NCI-H69 (cell line): ENCODE results near the gene ACOT12.

Experiments
- DNase-seq: peaks from one replicate; lab custom pipeline; 2025; lab: John Stamatoyannopoulos, UW

The ACOT12 gene

DNA sequence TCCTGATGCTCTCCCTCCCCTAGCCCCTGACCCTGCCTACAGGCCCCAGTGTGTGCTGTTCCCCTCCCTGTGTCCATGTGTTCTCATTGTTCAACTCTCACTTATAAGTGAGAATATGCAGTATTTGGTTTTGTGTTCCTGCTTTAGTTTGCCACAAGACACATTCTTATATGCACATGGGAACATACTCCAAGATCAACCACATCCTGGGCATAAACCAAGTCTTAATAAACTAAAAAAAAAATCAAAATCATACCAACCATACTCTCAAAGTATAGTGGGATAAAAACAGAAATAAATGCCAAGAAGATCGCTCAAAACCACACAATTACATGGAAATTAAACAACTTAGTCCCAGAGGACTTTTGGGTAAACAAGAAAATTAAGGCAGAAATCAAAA lies 103.8 kb downstream of the ACOT12 start:
- DNase-seq, result no peak

DNA sequence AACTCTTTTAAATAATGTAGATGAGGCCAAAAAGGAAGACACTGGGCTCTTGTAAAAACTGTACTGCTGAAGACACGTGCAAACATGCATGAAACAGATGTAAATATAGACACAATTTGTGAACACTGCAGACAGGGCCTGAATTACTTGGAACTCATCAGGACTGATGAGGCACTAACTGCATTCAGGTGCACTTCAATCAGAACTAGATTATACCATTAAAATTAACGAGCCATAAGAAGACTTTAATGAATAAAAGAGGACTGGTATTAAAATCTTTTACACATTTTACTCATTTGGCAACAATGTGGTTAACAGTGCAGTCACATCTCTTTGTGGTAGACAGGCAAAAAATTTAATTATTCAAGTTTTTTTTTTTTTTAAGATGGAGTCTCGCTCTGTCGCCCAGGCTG lies 105.9 kb downstream of the ACOT12 start:
- peak; percentile 8 for DNase-seq

DNA sequence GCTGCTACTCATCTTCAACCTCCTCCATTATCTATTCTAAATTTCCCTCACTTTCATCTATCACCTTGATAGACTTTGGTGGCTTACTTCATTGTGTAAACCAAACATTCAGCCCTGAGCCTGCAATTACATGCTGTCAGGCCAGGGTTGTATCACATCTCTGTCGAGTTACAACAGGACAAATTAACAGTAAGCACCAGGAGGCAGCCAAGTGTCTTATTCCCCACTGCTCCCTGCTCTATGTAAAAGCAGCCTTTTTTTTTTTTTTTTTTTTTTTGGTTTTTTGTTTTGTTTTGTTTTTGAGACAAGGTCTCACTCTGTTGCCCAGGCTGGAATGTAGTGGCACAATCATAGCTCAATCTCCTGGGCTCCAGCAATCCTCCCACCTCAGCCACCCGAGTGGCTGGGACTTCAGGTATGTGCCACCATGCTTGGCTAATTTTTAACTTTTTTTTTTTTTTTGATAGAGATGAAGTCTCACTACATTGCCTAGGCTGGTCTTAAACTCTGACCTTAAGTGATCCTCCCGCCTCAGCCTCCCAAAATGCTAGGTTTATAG lies 107.8 kb downstream of the ACOT12 start:
- DNase-seq, result peak; percentile 3

DNA sequence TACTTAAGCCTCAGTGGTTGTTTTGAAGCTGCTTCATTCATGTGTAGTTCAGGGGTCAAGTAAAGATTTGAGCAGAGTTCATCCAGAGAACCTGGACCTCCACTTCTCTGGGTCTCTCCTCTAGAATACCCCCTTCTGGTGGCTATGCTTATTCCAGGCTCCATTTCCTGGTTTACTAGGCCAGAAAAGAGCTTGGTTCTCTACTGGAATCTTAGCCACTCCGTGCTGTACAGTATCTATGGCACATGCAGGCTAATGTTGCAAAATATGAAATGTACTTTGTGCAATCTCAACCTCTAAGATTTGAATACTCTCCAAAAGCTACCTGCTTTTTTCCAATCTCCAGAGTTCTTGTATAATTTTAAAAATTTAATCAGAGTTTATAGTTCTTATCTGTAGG lies 110.0 kb downstream of the ACOT12 start:
- DNase-seq, result no peak
